IMR-90 (cell line): ENCODE results near the gene CCNB1. TPM values are rescaled to one million over a fixed set of nuclear protein-coding genes. Genes with fewer than 3 reads are reported as not detected.

Experiments
- ATAC-seq: fragments of 200-7000 bp; cut with Tn5 transposase; 2 replicates; pipeline ENCODE4 v1.9.1; 2020; ENCODE audit warnings: low read depth, mild to moderate bottlenecking, moderate library complexity
- BruUV-seq: library from RNA; stranded (reverse); fragments of 400-500 nt; replicated peaks from 2 replicates; lab custom pipeline; 2021; lab: Mats Ljungman, UMichigan
- CTCF ChIA-PET: fragments of 300-600 bp; formaldehyde crosslinking; extraction: SDS; loops from one replicate; lab custom pipeline; 2021; ENCODE audit warnings: antibody characterized with exemption; lab: Yijun Ruan, JAX
- POLR2A ChIA-PET: fragments of 300-600 bp; sonication (Branson Sonifier 250); formaldehyde crosslinking; loops from one replicate; lab custom pipeline; 2022; ENCODE audit warnings: antibody characterized with exemption; ENCODE audit not compliant: unreplicated experiment; lab: Charles Lee
- DNase-seq: peaks from one replicate; pipeline ENCODE4 v3.0.0; 2013
- H2AFZ ChIP-seq: replicated peaks from 2 replicates; pipeline ENCODE3; 2013; ENCODE audit warnings: low read length, mild to moderate bottlenecking; ENCODE audit not compliant: poor library complexity
- H2AK5ac ChIP-seq: 2 replicates; pipeline ENCODE4 v1.6.1; 2013; ENCODE audit warnings: low read depth, low read length, inconsistent platforms
- H2AK9ac ChIP-seq: replicated peaks from 2 replicates; pipeline ENCODE3; 2013; ENCODE audit warnings: mild to moderate bottlenecking, low read depth, low read length, moderate library complexity; ENCODE audit not compliant: poor library complexity
- H2BK120ac ChIP-seq: 2 replicates; pipeline ENCODE4 v1.6.1; 2013; ENCODE audit warnings: low read depth, low read length, inconsistent platforms
- H2BK15ac ChIP-seq: 3 replicates; pipeline ENCODE4 v1.6.1; 2013; ENCODE audit warnings: low read depth, low read length, inconsistent platforms
- H2BK20ac ChIP-seq: 2 replicates; pipeline ENCODE4 v1.6.1; 2013; ENCODE audit warnings: low read depth, mild to moderate bottlenecking, inconsistent platforms, low read length, moderate library complexity
- H2BK5ac ChIP-seq: 2 replicates; pipeline ENCODE4 v1.6.1; 2013; ENCODE audit warnings: mild to moderate bottlenecking, low read depth, low read length, inconsistent platforms; ENCODE audit not compliant: poor library complexity, severe bottlenecking
- H3K14ac ChIP-seq: replicated peaks from 2 replicates; pipeline ENCODE4 v1.6.1; 2013; ENCODE audit warnings: low read depth, low read length, inconsistent platforms
- H3K18ac ChIP-seq: 2 replicates; pipeline ENCODE4 v1.6.1; 2013; ENCODE audit warnings: low read depth, low read length, control low read depth
- H3K23ac ChIP-seq: 2 replicates; pipeline ENCODE4 v1.6.1; 2013; ENCODE audit warnings: low read depth, low read length, inconsistent platforms
- H3K27ac ChIP-seq: 2 replicates; pipeline ENCODE4 v1.5.1; 2013; ENCODE audit warnings: mild to moderate bottlenecking, control low read depth, low read length; ENCODE audit not compliant: insufficient read depth
- H3K27me3 ChIP-seq: 2 replicates; pipeline ENCODE4 v1.6.1; 2013; ENCODE audit warnings: low read length; ENCODE audit not compliant: control insufficient read depth, insufficient read depth
- H3K36me3 ChIP-seq: 2 replicates; pipeline ENCODE4 v1.6.1; 2013; ENCODE audit warnings: low read length, mixed read lengths; ENCODE audit not compliant: control insufficient read depth, insufficient read depth
- H3K4ac ChIP-seq: 2 replicates; pipeline ENCODE4 v1.6.1; 2013; ENCODE audit warnings: low read depth, low read length, inconsistent platforms
- H3K4me1 ChIP-seq: 2 replicates; pipeline ENCODE4 v1.6.1; 2013; ENCODE audit warnings: low read length, mixed read lengths; ENCODE audit not compliant: control insufficient read depth, insufficient read depth
- H3K4me2 ChIP-seq: 2 replicates; pipeline ENCODE4 v1.6.1; 2013; ENCODE audit warnings: low read depth, mild to moderate bottlenecking, control low read depth, low read length, moderate library complexity
- H3K4me3 ChIP-seq: 2 replicates; pipeline ENCODE4 v1.5.1; 2013; ENCODE audit warnings: low read depth, mild to moderate bottlenecking, control low read depth, low read length, moderate library complexity; ENCODE audit not compliant: insufficient read depth
- H3K56ac ChIP-seq: 2 replicates; pipeline ENCODE4 v1.6.1; 2013; ENCODE audit warnings: low read length, inconsistent platforms; ENCODE audit not compliant: insufficient read depth; ENCODE audit errors: extremely low read depth
- H3K79me1 ChIP-seq, 2 experiments: 2 replicates each; pipeline ENCODE4 v1.6.1; 2013; ENCODE audit warnings: low read length in 2 of 2, inconsistent platforms in 1 of 2, low read depth in 1 of 2
- H3K9ac ChIP-seq: 2 replicates; pipeline ENCODE4 v1.6.1; 2013; ENCODE audit warnings: low read depth, low read length, control low read depth
- H3K9me1 ChIP-seq: 2 replicates; pipeline ENCODE4 v1.6.1; 2013; ENCODE audit warnings: low read length, inconsistent platforms; ENCODE audit not compliant: insufficient read depth
- H3K9me3 ChIP-seq: 2 replicates; pipeline ENCODE4 v1.6.1; 2013; ENCODE audit warnings: low read length; ENCODE audit not compliant: control insufficient read depth, insufficient read depth
- H4K20me1 ChIP-seq: 2 replicates; pipeline ENCODE4 v1.6.1; 2013; ENCODE audit warnings: low read length, inconsistent platforms; ENCODE audit not compliant: insufficient read depth
- H4K5ac ChIP-seq: 2 replicates; pipeline ENCODE4 v1.6.1; 2013; ENCODE audit warnings: mild to moderate bottlenecking, low read depth, low read length, control low read depth
- H4K8ac ChIP-seq, 2 experiments: 2 replicates each; pipeline ENCODE4 v1.6.1; 2013; ENCODE audit warnings: low read depth in 2 of 2, low read length in 2 of 2, control low read depth in 1 of 2, inconsistent platforms in 1 of 2
- H4K91ac ChIP-seq: 2 replicates; pipeline ENCODE4 v1.6.1; 2013; ENCODE audit warnings: low read depth, low read length, inconsistent platforms; ENCODE audit not compliant: insufficient read depth
- POLR2A ChIP-seq: IDR thresholded peaks from 2 replicates; pipeline ENCODE4 v1.6.1; 2012; ENCODE audit warnings: mild to moderate bottlenecking, low read depth, low read length
- WGBS, 2 experiments: methylation state at CpG; one replicate each; pipeline versions ENCODE4 v1.1.5 to v1.1.7; 2013; ENCODE audit warnings: missing lambda C conversion rate in 2 of 2; ENCODE audit not compliant: insufficient read length in 1 of 2; ENCODE audit errors: extremely low coverage in 2 of 2; 5-methylcytosine and 5-hydroxymethylcytosine counted together
- dilution Hi-C: fragments of 300-500 bp; cut with HindIII; formaldehyde crosslinking; loops from one replicate; pipeline ENCODE4 v1.14.3; 2018; ENCODE audit warnings: low sequenced_read_pairs; ENCODE audit not compliant: unreplicated experiment
- in situ Hi-C: fragments of 300-500 bp; cut with MboI; formaldehyde crosslinking; loops from 3 replicates; pipeline ENCODE4 v1.14.3; 2019; ENCODE audit warnings: low sequenced_read_pairs, inconsistent platforms, mixed read lengths
- intact Hi-C: fragments of 100-400 bp; cut with micrococcal nuclease; formaldehyde crosslinking; loops from 2 replicates; pipeline ENCODE4 v1.10.0; 2022
- microRNA-seq, 2 experiments: library from miRNA; stranded (forward) in 1 of 2; unstranded in 1 of 2; fragments of 10-50 nt in 1 of 2; fragments of <30 nt in 1 of 2; gene quantifications in 1 of 2; microRNA quantifications in 1 of 2; one replicate each; pipeline versions ENCODE3 to v1.1.0; 2013 to 2020; ENCODE audit not compliant: insufficient read depth in 1 of 2, insufficient read length in 1 of 2, unreplicated experiment in 1 of 2
- polyA plus RNA-seq, 3 experiments: library from polyadenylated mRNA; depleted of rRNA; stranded (reverse); fragments of >200 nt; gene quantifications; 2 replicates each; pipeline ENCODE4 v1.2.3, GENCODE V29; 2012; ENCODE audit warnings: low replicate concordance in 1 of 3
- small RNA-seq, 5 experiments: library from RNA; depleted of rRNA; stranded (forward); fragments of <200 nt; gene quantifications; one replicate each; pipeline ENCODE3, GENCODE V24; 2012
- total RNA-seq: library from RNA; depleted of rRNA; stranded (reverse); fragments of >200 nt; gene quantifications from 2 replicates; pipeline ENCODE4 v1.2.3, GENCODE V29; 2012; rRNA removed

The CCNB1 gene
- total and polyA plus RNA-seq, 2 of the 4 experiments (the other 2 are of a cell fraction): 83.3 to 160 TPM

DNA sequence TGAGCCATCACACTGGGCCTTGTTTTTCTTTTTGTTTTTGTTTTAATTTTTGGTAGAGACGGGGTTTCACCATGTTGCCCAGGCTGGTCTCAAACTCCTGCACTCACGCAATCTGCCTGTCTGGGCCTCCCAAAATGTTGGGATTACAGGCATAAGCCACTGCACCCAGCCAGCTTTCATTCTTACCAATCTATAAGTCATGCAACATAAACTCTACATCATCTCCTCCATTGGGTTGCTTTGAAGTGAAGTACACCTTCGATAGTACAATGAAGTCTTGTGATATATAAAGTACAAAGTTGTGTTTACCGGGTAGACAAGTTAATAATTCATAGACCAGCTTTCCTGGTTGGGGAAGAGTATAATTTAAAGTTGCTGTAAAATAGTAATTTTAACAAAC, 58.9 kb downstream of the CCNB1 start:
- Histone ChIP-seq H2BK5ac (no peak overlapping the region), H2AFZ (no peak overlapping the region), H2BK20ac (no peak overlapping the region), H3K9me3 (no peaks in the 10 kb centered on the region), H3K9ac (no peak overlapping the region), H3K79me1 (peaks cover 10 to 22% of the 10 kb centered on the region in 2 experiments; a peak in 3 of 4 replicates), H2AK9ac (no peak overlapping the region), H2BK120ac (no peak overlapping the region), H4K91ac (no peak overlapping the region), H3K4me2 (no peak overlapping the region), H4K20me1 (no peaks in the 10 kb centered on the region), H3K27me3 (no peaks in the 10 kb centered on the region), H3K4ac (no peak overlapping the region), H4K8ac (no peak overlapping the region), H3K56ac (no peak overlapping the region), H3K23ac (no peak overlapping the region), H2AK5ac (no peak overlapping the region), H3K36me3 (peaks cover 6% of the 10 kb centered on the region), H3K4me1 (no peaks in the 10 kb centered on the region), H3K9me1 (no peaks in the 10 kb centered on the region), H3K4me3 (no peak overlapping the region), H2BK15ac (no peak overlapping the region), H3K18ac (no peak overlapping the region), H4K5ac (no peak overlapping the region), H3K27ac (no peak overlapping the region), H3K14ac (no peak overlapping the region)
- ChIA-PET POLR2A (no interaction called here), CTCF (no interaction called here)
- no TSS peak for BruUV-seq
- no peak for ATAC-seq
- TF ChIP-seq POLR2A: no peak
- 100% methylated on average over 1 of the region's 4 CpGs; no CpG with 5 or more reads in 1 of the 2 experiments for WGBS, 2 experiments
- in situ Hi-C loops: no loop called here
- dilution Hi-C loops: no loop called here
- DNase-seq: no peak
- intact Hi-C loops: no loop called here

Small RNA genes within 50 kb of the gene (microRNA-seq; reads per million reads assigned to microRNA genes)
- not detected for gene SNORA50D (ENCODE audit: insufficient read depth, insufficient read length)

Small RNA genes within 50 kb of the gene (small RNA-seq; reads per million reads assigned to genes)
- gene SNORA50D: 0 reads per million in 5 experiments

Other genes with a start within 250 kb of the CCNB1 start
- gene SLC30A5, start 73.1 kb upstream of the CCNB1 start, total RNA-seq: 34.8 and 63.3 TPM in 2 replicates
- gene SLC30A5, start 73.1 kb upstream of the CCNB1 start, polyA plus RNA-seq (2012; rRNA removed): 15.6 and 21.2 TPM in 2 replicates
- 3.8 and 10.8 TPM in 2 replicates for gene CENPH, start 22.4 kb downstream of the CCNB1 start, total RNA-seq
- 6.6 and 7.8 TPM in 2 replicates for gene CENPH, start 22.4 kb downstream of the CCNB1 start, polyA plus RNA-seq (2012; rRNA removed)
- gene CDK7, start 67.7 kb downstream of the CCNB1 start, total RNA-seq: 65.6 and 114 TPM in 2 replicates
- 46.3 and 59.8 TPM in 2 replicates for gene CDK7, start 67.7 kb downstream of the CCNB1 start, polyA plus RNA-seq (2012; rRNA removed)
- gene CCDC125, start 165.7 kb downstream of the CCNB1 start, total RNA-seq: 0.90 and 1.9 TPM in 2 replicates
- gene CCDC125, start 165.7 kb downstream of the CCNB1 start, polyA plus RNA-seq (2012; rRNA removed): 0.96 and 1.2 TPM in 2 replicates
- 14.7 and 38.6 TPM in 2 replicates for gene AK6, start 202.4 kb downstream of the CCNB1 start, total RNA-seq
- 23.1 and 34.4 TPM in 2 replicates for gene AK6, start 202.4 kb downstream of the CCNB1 start, polyA plus RNA-seq (2012; rRNA removed)
- gene TAF9, start 202.4 kb downstream of the CCNB1 start, total RNA-seq: 104 and 127 TPM in 2 replicates
- gene TAF9, start 202.4 kb downstream of the CCNB1 start, polyA plus RNA-seq (2012; rRNA removed): 98.4 and 107 TPM in 2 replicates
- gene RAD17, start 202.7 kb downstream of the CCNB1 start, total RNA-seq: 10.9 and 13.3 TPM in 2 replicates
- 9.9 and 11.4 TPM in 2 replicates for gene RAD17, start 202.7 kb downstream of the CCNB1 start, polyA plus RNA-seq (2012; rRNA removed)
- gene MARVELD2, start 248.0 kb downstream of the CCNB1 start, total RNA-seq: 0.54 and 0.83 TPM in 2 replicates
- 0.29 and 0.51 TPM in 2 replicates for gene MARVELD2, start 248.0 kb downstream of the CCNB1 start, polyA plus RNA-seq (2012; rRNA removed)